ENCODE results near the gene RAPGEF5. TPM values are rescaled to one million over a fixed set of nuclear protein-coding genes. Genes with fewer than 3 reads are reported as not detected.

RAPGEF5 gene
- total RNA-seq, 1 experiment from 2014 or later: 15.6 TPM

DNA sequence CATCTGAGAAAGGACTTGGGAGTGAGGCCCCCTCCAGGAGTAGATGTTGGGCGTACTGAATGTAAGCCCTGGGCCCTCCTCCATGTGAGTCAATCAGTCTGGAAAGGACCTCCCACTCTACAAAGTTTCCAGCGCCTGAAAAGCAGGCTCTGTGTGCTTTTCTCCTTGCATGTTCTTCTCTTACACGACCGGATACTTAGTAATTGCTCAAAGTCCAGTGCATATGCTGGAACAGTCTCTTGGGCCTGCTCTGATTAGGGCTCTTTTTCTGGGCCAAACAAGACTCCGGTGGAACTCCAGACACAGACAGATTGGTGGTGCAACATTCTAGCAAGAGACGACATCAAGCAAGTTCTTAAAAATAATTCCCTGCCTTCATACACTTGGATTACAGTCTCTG lies 38.3 kb upstream of the RAPGEF5 start (continued):
- TF ChIP-seq SRF (IDR thresholded peaks at IDR 0.05; ENCODE audit: low read depth): no peak
- TF ChIP-seq ZNF274 (IDR thresholded peaks at IDR 0.05; ENCODE audit: low read depth, low read length): no peak
- no peak for TF ChIP-seq ATF3 (IDR thresholded peaks at IDR 0.05)
- TF ChIP-seq POLR2A (IDR thresholded peaks at IDR 0.05; ENCODE audit: borderline replicate concordance, extremely low read depth, insufficient read depth, insufficient read length): no peak
- no peak for TF ChIP-seq EZH2phosphoT487 (IDR thresholded peaks at IDR 0.05; ENCODE audit: borderline replicate concordance)
- TF ChIP-seq RAD21 (IDR thresholded peaks at IDR 0.05; ENCODE audit: low read depth): no peak
- TF ChIP-seq, protein P1, sequence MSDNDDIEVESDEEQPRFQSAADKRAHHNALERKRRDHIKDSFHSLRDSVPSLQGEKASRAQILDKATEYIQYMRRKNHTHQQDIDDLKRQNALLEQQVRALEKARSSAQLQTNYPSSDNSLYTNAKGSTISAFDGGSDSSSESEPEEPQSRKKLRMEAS (IDR thresholded peaks at IDR 0.05): no peak
- no peak for TF ChIP-seq YY1 (IDR thresholded peaks at IDR 0.05; ENCODE audit: extremely low read depth, insufficient replicate concordance, low read depth, low read length)
- no peak for TF ChIP-seq EZH2 (IDR thresholded peaks at IDR 0.05)
- TF ChIP-seq, protein P2, sequence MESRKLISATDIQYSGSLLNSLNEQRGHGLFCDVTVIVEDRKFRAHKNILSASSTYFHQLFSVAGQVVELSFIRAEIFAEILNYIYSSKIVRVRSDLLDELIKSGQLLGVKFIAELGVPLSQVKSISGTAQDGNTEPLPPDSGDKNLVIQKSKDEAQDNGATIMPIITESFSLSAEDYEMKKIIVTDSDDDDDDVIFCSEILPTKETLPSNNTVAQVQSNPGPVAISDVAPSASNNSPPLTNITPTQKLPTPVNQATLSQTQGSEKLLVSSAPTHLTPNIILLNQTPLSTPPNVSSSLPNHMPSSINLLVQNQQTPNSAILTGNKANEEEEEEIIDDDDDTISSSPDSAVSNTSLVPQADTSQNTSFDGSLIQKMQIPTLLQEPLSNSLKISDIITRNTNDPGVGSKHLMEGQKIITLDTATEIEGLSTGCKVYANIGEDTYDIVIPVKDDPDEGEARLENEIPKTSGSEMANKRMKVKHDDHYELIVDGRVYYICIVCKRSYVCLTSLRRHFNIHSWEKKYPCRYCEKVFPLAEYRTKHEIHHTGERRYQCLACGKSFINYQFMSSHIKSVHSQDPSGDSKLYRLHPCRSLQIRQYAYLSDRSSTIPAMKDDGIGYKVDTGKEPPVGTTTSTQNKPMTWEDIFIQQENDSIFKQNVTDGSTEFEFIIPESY (IDR thresholded peaks at IDR 0.05; ENCODE audit: extremely low read depth, insufficient replicate concordance, low read length): no peak
- no peak for TF ChIP-seq SP1 (IDR thresholded peaks at IDR 0.05; ENCODE audit: low read depth)

DNA sequence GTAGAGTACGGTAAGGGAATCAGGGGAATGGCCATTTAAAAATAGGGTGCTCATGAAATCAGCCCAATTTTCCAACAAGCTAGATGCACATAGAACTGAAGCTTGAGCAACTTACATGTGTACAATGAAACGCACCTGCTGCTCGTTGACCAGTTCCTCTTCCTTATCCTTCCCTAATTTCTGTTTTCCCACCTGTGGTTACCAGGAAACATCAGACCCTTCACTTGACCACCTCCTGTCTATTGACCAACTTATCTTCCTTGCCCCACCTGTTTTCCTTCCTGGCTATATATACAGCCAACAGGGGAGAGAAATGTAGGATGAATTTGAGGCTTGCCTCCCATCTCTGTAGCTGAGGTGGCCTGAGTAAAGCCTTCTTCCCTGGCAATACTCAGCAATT lies 37.8 kb upstream of the RAPGEF5 start:
- Histone ChIP-seq H3K4me3 (replicated peaks in 1 of 2; ENCODE audit: low read depth in 1 of 2, low read length in 2 of 2) (no peak overlapping the region), H3K4me1 (ENCODE audit: control insufficient read depth in 1 of 2, insufficient read depth in 2 of 2, low read length in 2 of 2) (no peaks in the 10 kb centered on the region), H4K20me1 (ENCODE audit: insufficient read depth) (no peaks in the 10 kb centered on the region), H3K27me3 (ENCODE audit: insufficient read depth, low read length) (peaks cover 9% of the 10 kb centered on the region; the same call in 1 of the 2 replicates), H3K9ac (ENCODE audit: low read length) (no peak overlapping the region), H3K9me2 (ENCODE audit: insufficient read depth) (no peaks in the 10 kb centered on the region), H3K4me2 (ENCODE audit: low read length) (no peak overlapping the region), H2AFZ (ENCODE audit: low read depth, low read length, poor library complexity, severe bottlenecking) (no peak overlapping the region), H3K36me3 (ENCODE audit: control insufficient read depth in 1 of 2, insufficient read depth in 2 of 2, low read length in 2 of 2) (no peaks in the 10 kb centered on the region), H3K27ac (ENCODE audit: low read depth, low read length) (no peak overlapping the region), H3K79me2 (ENCODE audit: insufficient read depth, low read length) (no peaks in the 10 kb centered on the region), H3K9me3 (ENCODE audit: control insufficient read depth in 1 of 2, insufficient read depth in 1 of 2, low read depth in 1 of 2, low read length in 2 of 2) (no peaks in the 10 kb centered on the region)
- TF ChIP-seq EZH2phosphoT487 (IDR thresholded peaks at IDR 0.05; ENCODE audit: borderline replicate concordance): no peak
- DNase-seq (ENCODE audit: low read depth, low spot score) (no peak), ATAC-seq (no peak)
- ChIA-PET RAD21 (ENCODE audit: low non-redundant PET in 1 of 2, low total read pairs in 2 of 2, uncharacterized antibody in 2 of 2, unreplicated experiment in 2 of 2) (no interaction called here), POLR2A (no interaction called here), CTCF (no interaction called here)
- BruUV-seq (replicated peaks): no TSS peak
- intact Hi-C loops (cut with micrococcal nuclease): no loop called here
